HEK293 (cell line): ENCODE results near the gene SHANK2.
A peak's percentile ranks its signal among the peaks of the same experiment; 100 is the strongest.

Experiments used
- CTCF ChIA-PET: fragments of 350-600 bp; formaldehyde crosslinking; extraction: SDS; loops from one replicate; lab custom pipeline; 2021; ENCODE audit warnings: antibody characterized with exemption; lab: Yijun Ruan, JAX
- POLR2A ChIA-PET: fragments of 300-600 bp; formaldehyde crosslinking; extraction: SDS; loops from one replicate; lab custom pipeline; 2020; ENCODE audit warnings: antibody characterized with exemption, inconsistent platforms; lab: Yijun Ruan, JAX
- H3K27ac ChIP-seq: fragments of 200-500 bp; sonication (Bioruptor generic); 2 replicates; pipeline ENCODE4 v1.5.1; 2014; ENCODE audit warnings: low read depth, low read length, control low read depth, inconsistent platforms; ENCODE audit errors: extremely low read depth
- H3K36me3 ChIP-seq, 2 experiments: fragments of 200-500 bp in 1 of 2; sonication (Bioruptor generic) in 1 of 2; 1 replicate in 1 of 2; 2 replicates in 1 of 2; pipeline ENCODE4 v1.5.1; 2014 to 2017; ENCODE audit warnings: inconsistent platforms in 2 of 2, low read length in 2 of 2; ENCODE audit not compliant: control insufficient read depth in 2 of 2, insufficient read depth in 1 of 2
- H3K4me1 ChIP-seq: fragments of 200-500 bp; sonication (Bioruptor generic); 2 replicates; pipeline ENCODE4 v1.5.1; 2014; ENCODE audit warnings: mild to moderate bottlenecking, low read length, inconsistent platforms; ENCODE audit not compliant: control insufficient read depth, insufficient read depth
- H3K4me3 ChIP-seq: 2 replicates; pipeline ENCODE4 v1.5.1; 2011; ENCODE audit warnings: low read depth, mild to moderate bottlenecking, control low read depth, low read length, moderate library complexity
- H3K9me3 ChIP-seq: fragments of 200-500 bp; sonication (Bioruptor generic); 2 replicates; pipeline ENCODE4 v1.5.1; 2014; ENCODE audit warnings: low read depth, low read length, inconsistent platforms; ENCODE audit not compliant: control insufficient read depth, insufficient read depth
- BCL11A ChIP-seq: fragments of 450-650 bp; formaldehyde crosslinking; IDR thresholded peaks from 2 replicates; pipeline ENCODE4 v1.5.1; 2016; ENCODE audit warnings: low read depth, missing biosample characterization, missing genetic modification characterization
- GFI1B ChIP-seq: fragments of 450-650 bp; formaldehyde crosslinking; IDR thresholded peaks from 2 replicates; pipeline ENCODE4 v1.5.1; 2016; ENCODE audit warnings: missing biosample characterization, missing genetic modification characterization
- GLI2 ChIP-seq: fragments of 450-650 bp; formaldehyde crosslinking; IDR thresholded peaks from 2 replicates; pipeline ENCODE4; 2017; ENCODE audit warnings: missing biosample characterization, missing genetic modification characterization, low read depth, borderline replicate concordance
- HOXA7 ChIP-seq: sonication (generic); formaldehyde crosslinking; IDR thresholded peaks from 2 replicates; pipeline ENCODE4 v1.8.1; 2022; ENCODE audit warnings: missing genetic modification reagents, borderline replicate concordance
- IKZF3 ChIP-seq: fragments of 450-650 bp; IDR thresholded peaks from 2 replicates; pipeline ENCODE4 v1.5.0; 2018; ENCODE audit warnings: missing biosample characterization, mild to moderate bottlenecking, missing genetic modification characterization, moderate library complexity
- YY2 ChIP-seq: fragments of 450-650 bp; formaldehyde crosslinking; IDR thresholded peaks from 2 replicates; pipeline ENCODE4 v1.5.1; 2016; ENCODE audit warnings: missing biosample characterization, missing genetic modification characterization
- ZBTB8A ChIP-seq: fragments of 450-650 bp; formaldehyde crosslinking; IDR thresholded peaks from 2 replicates; pipeline ENCODE4 v1.5.1; 2016; ENCODE audit warnings: missing biosample characterization, missing genetic modification characterization
- ZEB2 ChIP-seq: fragments of 450-650 bp; formaldehyde crosslinking; IDR thresholded peaks from 2 replicates; pipeline ENCODE4 v1.5.1; 2016; ENCODE audit warnings: missing biosample characterization, missing genetic modification characterization
- ZFP69B ChIP-seq: fragments of 450-650 bp; formaldehyde crosslinking; IDR thresholded peaks from 2 replicates; pipeline ENCODE4 v1.5.1; 2016; ENCODE audit warnings: missing biosample characterization, missing genetic modification characterization
- ZIC2 ChIP-seq: fragments of 450-650 bp; formaldehyde crosslinking; IDR thresholded peaks from 2 replicates; pipeline ENCODE4 v1.5.1; 2016; ENCODE audit warnings: missing biosample characterization, missing genetic modification characterization
- ZNF112 ChIP-seq: fragments of 450-650 bp; formaldehyde crosslinking; IDR thresholded peaks from 2 replicates; pipeline ENCODE4 v1.5.0; 2017; ENCODE audit warnings: missing biosample characterization, missing genetic modification characterization
- ZNF146 ChIP-seq: fragments of 450-650 bp; formaldehyde crosslinking; IDR thresholded peaks from 2 replicates; pipeline ENCODE4 v1.5.1; 2016; ENCODE audit warnings: missing biosample characterization, missing genetic modification characterization
- ZNF155 ChIP-seq: fragments of 450-650 bp; formaldehyde crosslinking; IDR thresholded peaks from 2 replicates; pipeline ENCODE4 v1.5.1; 2016; ENCODE audit warnings: missing biosample characterization, missing genetic modification characterization
- ZNF211 ChIP-seq: fragments of 450-650 bp; formaldehyde crosslinking; IDR thresholded peaks from 2 replicates; pipeline ENCODE4 v1.5.1; 2016; ENCODE audit warnings: low read depth, missing biosample characterization, missing genetic modification characterization
- ZNF24 ChIP-seq: fragments of 450-650 bp; formaldehyde crosslinking; IDR thresholded peaks from 2 replicates; pipeline ENCODE4 v1.5.1; 2016; ENCODE audit warnings: missing biosample characterization, missing genetic modification characterization
- ZNF311 ChIP-seq: fragments of 450-650 bp; formaldehyde crosslinking; IDR thresholded peaks from 2 replicates; pipeline ENCODE4 v1.5.1; 2017; ENCODE audit warnings: missing biosample characterization, missing genetic modification characterization, borderline replicate concordance
- ZNF335 ChIP-seq: fragments of 450-650 bp; formaldehyde crosslinking; conservative IDR thresholded peaks from 2 replicates; pipeline ENCODE4 v1.5.1; 2016; ENCODE audit warnings: missing biosample characterization, missing genetic modification characterization
- ZNF354C ChIP-seq: fragments of 450-650 bp; formaldehyde crosslinking; IDR thresholded peaks from 2 replicates; pipeline ENCODE4 v1.5.1; 2016; ENCODE audit warnings: missing biosample characterization, missing genetic modification characterization, low read depth, borderline replicate concordance
- ZNF362 ChIP-seq: fragments of 450-650 bp; formaldehyde crosslinking; IDR thresholded peaks from 2 replicates; pipeline ENCODE4 v1.5.1; 2016; ENCODE audit warnings: missing biosample characterization, missing genetic modification characterization
- ZNF404 ChIP-seq: fragments of 450-650 bp; formaldehyde crosslinking; IDR thresholded peaks from 2 replicates; pipeline ENCODE4 v1.5.1; 2017; ENCODE audit warnings: missing biosample characterization, missing genetic modification characterization
- ZNF548 ChIP-seq: fragments of 450-650 bp; formaldehyde crosslinking; IDR thresholded peaks from 2 replicates; pipeline ENCODE4 v1.5.1; 2016; ENCODE audit warnings: missing biosample characterization, missing genetic modification characterization
- ZNF777 ChIP-seq: fragments of 450-650 bp; formaldehyde crosslinking; IDR thresholded peaks from 2 replicates; pipeline ENCODE4 v1.5.1; 2017; ENCODE audit warnings: missing biosample characterization, missing genetic modification characterization, borderline replicate concordance
- ZNF791 ChIP-seq: fragments of 450-650 bp; formaldehyde crosslinking; IDR thresholded peaks from 2 replicates; pipeline ENCODE4 v1.5.1; 2016; ENCODE audit warnings: missing biosample characterization, missing genetic modification characterization
- ZNF792 ChIP-seq: fragments of 450-650 bp; formaldehyde crosslinking; IDR thresholded peaks from 2 replicates; pipeline ENCODE4 v1.5.1; 2016; ENCODE audit warnings: missing biosample characterization, missing genetic modification characterization
- ZXDB ChIP-seq: fragments of 450-650 bp; formaldehyde crosslinking; IDR thresholded peaks from 2 replicates; pipeline ENCODE4 v1.5.1; 2016; ENCODE audit warnings: missing biosample characterization, missing genetic modification characterization
- TF ChIP-seq, protein P1 (sequence below): fragments of 450-650 bp; formaldehyde crosslinking; IDR thresholded peaks from 2 replicates; pipeline ENCODE4 v1.5.1; 2016; ENCODE audit warnings: missing biosample characterization, missing genetic modification characterization
- TF ChIP-seq, protein P2 (sequence below): fragments of 450-650 bp; formaldehyde crosslinking; IDR thresholded peaks from 2 replicates; pipeline ENCODE4 v1.5.1; 2016; ENCODE audit warnings: missing biosample characterization, missing genetic modification characterization, low read depth

The SHANK2 gene

DNA sequence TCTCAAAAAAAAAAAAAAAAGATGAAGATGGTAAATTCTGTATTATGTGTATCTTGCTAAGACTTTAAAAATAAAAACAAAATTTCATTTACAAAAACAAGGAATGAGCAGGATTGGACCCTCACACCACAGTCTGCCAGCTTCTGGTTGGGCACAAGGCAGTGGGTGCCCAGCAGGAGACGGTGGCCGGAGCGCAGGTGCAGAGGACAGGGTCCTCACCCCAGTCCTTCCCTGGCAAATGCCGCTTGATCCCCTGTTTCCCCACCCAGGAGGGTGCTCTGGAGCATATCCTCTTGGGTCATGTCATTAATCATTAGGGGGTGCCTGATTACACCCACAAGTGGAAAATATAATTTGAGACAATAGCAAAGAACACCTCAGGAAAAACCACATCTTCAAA is 31.2 kb downstream of the SHANK2 start:
- POLR2A ChIA-PET = no interaction called here
- no peak overlapping the region for H3K27ac ChIP-seq

DNA sequence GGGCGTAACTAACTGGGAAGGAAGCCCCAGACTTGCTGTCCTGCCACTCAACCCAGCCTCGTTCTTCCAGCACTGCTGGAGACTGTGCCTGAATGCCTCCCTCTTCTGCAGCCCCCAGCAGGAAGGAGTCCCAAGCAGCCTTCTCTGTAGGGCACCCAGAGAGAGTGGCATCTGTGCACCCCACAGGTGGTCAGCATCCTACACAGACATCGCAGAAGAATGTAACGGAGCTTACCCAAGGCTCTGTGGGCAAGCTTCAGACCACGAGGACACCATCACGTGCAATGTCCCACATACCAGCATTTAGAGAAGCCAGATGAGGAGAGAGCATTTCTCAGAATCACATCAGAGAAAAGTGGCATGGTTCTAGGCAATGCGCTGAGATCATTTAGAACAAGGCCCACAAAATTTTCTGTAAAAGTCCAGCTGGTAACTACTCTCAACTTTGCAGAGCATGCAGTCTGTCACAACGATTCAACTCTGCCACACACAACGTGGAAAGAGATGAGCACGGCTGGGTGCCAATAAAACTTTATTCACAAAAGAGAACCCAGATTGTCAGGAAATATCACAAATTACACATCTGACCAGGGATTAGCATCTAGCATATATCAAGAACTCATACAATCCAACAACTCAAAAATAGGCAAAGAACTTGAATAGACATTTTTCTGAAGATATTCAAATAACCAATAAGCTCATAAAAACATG is 33.4 kb downstream of the SHANK2 start:
- H3K4me1 ChIP-seq = no peaks in the 10 kb centered on the region
- no peaks in the 10 kb centered on the region for H3K9me3 ChIP-seq
- TF ChIP-seq ZXDB (tag by site-specific recombination) = no peak
- peak; percentile 51; the same call in 1 of the 2 replicates for TF ChIP-seq ZIC2 (tag by site-specific recombination)
- no peak for TF ChIP-seq BCL11A (tag by site-specific recombination)
- H3K27ac ChIP-seq = no peak overlapping the region
- H3K4me3 ChIP-seq = no peak overlapping the region
- CTCF ChIA-PET = interaction anchor here (0.6 to 0.8 kb wide), 2 partner anchors 28 to 360 kb away, joined by 3 read pairs; no protein-coding TSS in a partner anchor
- peaks cover 0 to 7% of the 10 kb centered on the region in 2 experiments; a peak in 1 of 3 replicates for H3K36me3 ChIP-seq
- POLR2A ChIA-PET = no interaction called here

More for the DNA sequence above, 31.2 kb downstream of the SHANK2 start:
- H3K4me3 ChIP-seq = no peak overlapping the region
- no peaks in the 10 kb centered on the region for H3K9me3 ChIP-seq
- TF ChIP-seq ZNF24 (tag by site-specific recombination) (no peak), ZBTB8A (tag by site-specific recombination) (no peak), ZNF791 (tag by site-specific recombination) (no peak), ZNF362 (tag by site-specific recombination) (no peak), ZNF311 (tag by site-specific recombination) (no peak), GLI2 (tag by site-specific recombination) (no peak), ZNF155 (tag by site-specific recombination) (no peak)
- TF ChIP-seq, protein P1, sequence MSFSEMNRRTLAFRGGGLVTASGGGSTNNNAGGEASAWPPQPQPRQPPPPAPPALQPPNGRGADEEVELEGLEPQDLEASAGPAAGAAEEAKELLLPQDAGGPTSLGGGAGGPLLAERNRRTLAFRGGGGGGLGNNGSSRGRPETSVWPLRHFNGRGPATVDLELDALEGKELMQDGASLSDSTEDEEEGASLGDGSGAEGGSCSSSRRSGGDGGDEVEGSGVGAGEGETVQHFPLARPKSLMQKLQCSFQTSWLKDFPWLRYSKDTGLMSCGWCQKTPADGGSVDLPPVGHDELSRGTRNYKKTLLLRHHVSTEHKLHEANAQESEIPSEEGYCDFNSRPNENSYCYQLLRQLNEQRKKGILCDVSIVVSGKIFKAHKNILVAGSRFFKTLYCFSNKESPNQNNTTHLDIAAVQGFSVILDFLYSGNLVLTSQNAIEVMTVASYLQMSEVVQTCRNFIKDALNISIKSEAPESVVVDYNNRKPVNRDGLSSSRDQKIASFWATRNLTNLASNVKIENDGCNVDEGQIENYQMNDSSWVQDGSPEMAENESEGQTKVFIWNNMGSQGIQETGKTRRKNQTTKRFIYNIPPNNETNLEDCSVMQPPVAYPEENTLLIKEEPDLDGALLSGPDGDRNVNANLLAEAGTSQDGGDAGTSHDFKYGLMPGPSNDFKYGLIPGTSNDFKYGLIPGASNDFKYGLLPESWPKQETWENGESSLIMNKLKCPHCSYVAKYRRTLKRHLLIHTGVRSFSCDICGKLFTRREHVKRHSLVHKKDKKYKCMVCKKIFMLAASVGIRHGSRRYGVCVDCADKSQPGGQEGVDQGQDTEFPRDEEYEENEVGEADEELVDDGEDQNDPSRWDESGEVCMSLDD (tag by site-specific recombination) = no peak
- no peaks in the 10 kb centered on the region for H3K4me1 ChIP-seq
- CTCF ChIA-PET = no interaction called here
- peaks cover 0 to 7% of the 10 kb centered on the region in 2 experiments; a peak in 1 of 3 replicates for H3K36me3 ChIP-seq

GRCh38 chr11:71215425-71215965 is 36.9 kb downstream of the SHANK2 start:
- ChIA-PET CTCF (no interaction called here), POLR2A (no interaction called here)
- Histone ChIP-seq H3K27ac (no peak overlapping the region), H3K9me3 (no peaks in the 10 kb centered on the region), H3K36me3 (no peaks in the 10 kb centered on the region), H3K4me3 (no peak overlapping the region), H3K4me1 (no peaks in the 10 kb centered on the region)
- TF ChIP-seq ZNF335 (tag by site-specific recombination) (no peak), ZEB2 (no peak), ZNF777 (tag by site-specific recombination) (no peak), HOXA7 (no peak), ZNF146 (no peak), ZNF791 (tag by site-specific recombination) (no peak), GFI1B (no peak), IKZF3 (tag by site-specific recombination) (no peak), ZNF211 (tag by site-specific recombination) (no peak), ZFP69B (tag by site-specific recombination) (no peak), ZNF792 (no peak), YY2 (tag by site-specific recombination) (no peak), ZNF548 (tag by site-specific recombination) (no peak), ZNF112 (tag by site-specific recombination) (no peak), ZNF404 (tag by site-specific recombination) (no peak), ZNF354C (no peak)
- TF ChIP-seq, protein P2, sequence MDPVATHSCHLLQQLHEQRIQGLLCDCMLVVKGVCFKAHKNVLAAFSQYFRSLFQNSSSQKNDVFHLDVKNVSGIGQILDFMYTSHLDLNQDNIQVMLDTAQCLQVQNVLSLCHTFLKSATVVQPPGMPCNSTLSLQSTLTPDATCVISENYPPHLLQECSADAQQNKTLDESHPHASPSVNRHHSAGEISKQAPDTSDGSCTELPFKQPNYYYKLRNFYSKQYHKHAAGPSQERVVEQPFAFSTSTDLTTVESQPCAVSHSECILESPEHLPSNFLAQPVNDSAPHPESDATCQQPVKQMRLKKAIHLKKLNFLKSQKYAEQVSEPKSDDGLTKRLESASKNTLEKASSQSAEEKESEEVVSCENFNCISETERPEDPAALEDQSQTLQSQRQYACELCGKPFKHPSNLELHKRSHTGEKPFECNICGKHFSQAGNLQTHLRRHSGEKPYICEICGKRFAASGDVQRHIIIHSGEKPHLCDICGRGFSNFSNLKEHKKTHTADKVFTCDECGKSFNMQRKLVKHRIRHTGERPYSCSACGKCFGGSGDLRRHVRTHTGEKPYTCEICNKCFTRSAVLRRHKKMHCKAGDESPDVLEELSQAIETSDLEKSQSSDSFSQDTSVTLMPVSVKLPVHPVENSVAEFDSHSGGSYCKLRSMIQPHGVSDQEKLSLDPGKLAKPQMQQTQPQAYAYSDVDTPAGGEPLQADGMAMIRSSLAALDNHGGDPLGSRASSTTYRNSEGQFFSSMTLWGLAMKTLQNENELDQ = no peak
